ENCODE data around the gene GNAT3. TPM values are rescaled to one million over a fixed set of nuclear protein-coding genes. Genes with fewer than 3 reads are reported as not detected.

Gene GNAT3
- total RNA-seq: 1 to 10 TPM in 2 of 4 donors, not detected in 2; 1.5 to 2.1 TPM

GRCh38 chr7:80511964-80512363 lies at the start of gene GNAT3:
Gene GNAT3 (minus strand): TSS chr7:80512064. CDS start chr7:80511926, 138 bp downstream.
- Histone ChIP-seq H3K4me3 (no peak within 1 kb of the TSS), H3K9me3 (no peaks in the 10 kb centered on the region), H3K36me3 (no peaks in the 10 kb centered on the region), H3K4me1 (peaks cover 0 to 2% (median 0%) of the 10 kb centered on the region in 4 donors), H3K27me3 (no peaks in the 10 kb centered on the region), H3K27ac (no peak within 1 kb of the TSS)
- TF ChIP-seq POLR2A (IDR thresholded peaks at IDR 0.05): no peak
- no peak for TF ChIP-seq CTCF (IDR thresholded peaks at IDR 0.05)
- DNase-seq: no peak

GRCh38 chr7:80558116-80558515 lies 46.3 kb upstream of the GNAT3 start:
- H3K36me3 ChIP-seq: no peaks in the 10 kb centered on the region
- no peak for TF ChIP-seq CTCF (IDR thresholded peaks at IDR 0.05)
- no peak for TF ChIP-seq POLR2A (IDR thresholded peaks at IDR 0.05)
- DNase-seq: no peak

GRCh38 chr7:80552031-80552694 lies 40.3 kb upstream of the GNAT3 start:
- Histone ChIP-seq H3K27me3 (no peaks in the 10 kb centered on the region), H3K9me3 (no peaks in the 10 kb centered on the region), H3K4me1 (no peaks in the 10 kb centered on the region), H3K4me3 (no peak overlapping the region), H3K36me3 (no peaks in the 10 kb centered on the region), H3K27ac (no peak overlapping the region)
- no peak for DNase-seq
- TF ChIP-seq CTCF (IDR thresholded peaks at IDR 0.05): no peak
- TF ChIP-seq POLR2A (IDR thresholded peaks at IDR 0.05): no peak

More at GRCh38 chr7:80558116-80558515, 46.3 kb upstream of the GNAT3 start:
- no peaks in the 10 kb centered on the region for H3K4me1 ChIP-seq
- H3K4me3 ChIP-seq: no peak overlapping the region
- H3K27me3 ChIP-seq: no peaks in the 10 kb centered on the region
- H3K9me3 ChIP-seq: no peaks in the 10 kb centered on the region
- H3K27ac ChIP-seq: no peak overlapping the region

- Histone ChIP-seq H3K36me3 (no peaks in the 10 kb centered on the region), H3K4me3 (no peak overlapping the region), H3K9me3 (no peaks in the 10 kb centered on the region), H3K27me3 (no peaks in the 10 kb centered on the region), H3K27ac (no peak overlapping the region), H3K4me1 (no peaks in the 10 kb centered on the region)
- TF ChIP-seq POLR2A (IDR thresholded peaks at IDR 0.05) (no peak), CTCF (IDR thresholded peaks at IDR 0.05) (no peak)
- DNase-seq: no peak
Measured at GRCh38 chr7:80550005-80550404, 38.1 kb upstream of the GNAT3 start.

- TF ChIP-seq CTCF (IDR thresholded peaks at IDR 0.05) (no peak), POLR2A (IDR thresholded peaks at IDR 0.05) (no peak)
- H3K9me3 ChIP-seq: no peaks in the 10 kb centered on the region
- H3K36me3 ChIP-seq: no peaks in the 10 kb centered on the region
- no peak overlapping the region for H3K4me3 ChIP-seq
- no peak for DNase-seq
- H3K27ac ChIP-seq: no peak overlapping the region
- no peaks in the 10 kb centered on the region for H3K4me1 ChIP-seq
- H3K27me3 ChIP-seq: no peaks in the 10 kb centered on the region
Measured at GRCh38 chr7:80548840-80549530, 37.1 kb upstream of the GNAT3 start.

Measured in Peyer's patch (tissue), 4 donors.